K562 (cell line): ENCODE data around the gene SRL. TPM values are rescaled to one million over a fixed set of nuclear protein-coding genes. Genes with fewer than 3 reads are reported as not detected.

ENCODE experiments used
- polyA plus RNA-seq, 8 experiments: library from polyadenylated mRNA; depleted of rRNA in 4 of 8; stranded (reverse) in 5 of 8; unstranded in 3 of 8; fragments of >200 nt; fragmentation: Nextera tagmentation in 2 of 8; fragmentation: Illumina TruSeq in 1 of 8; extraction: Ambion mirVana in 2 of 8; extraction: Trizol in 1 of 8; gene quantifications; 2 replicates each; pipeline versions ENCODE4 v1.2.1 to v1.2.3, GENCODE V29; 2011 to 2014; ENCODE audit warnings: inconsistent platforms in 1 of 8, missing spikeins in 1 of 8
- total RNA-seq, 7 experiments: library from RNA; depleted of rRNA in 6 of 7; stranded (reverse); fragments of >200 nt in 6 of 7; fragmentation: Illumina TruSeq in 2 of 7; extraction: Trizol in 2 of 7; gene quantifications; 2 replicates each; pipeline versions ENCODE4 v1.2.1 to v1.2.3, GENCODE V29; 2011 to 2021; ENCODE audit warnings: low replicate concordance in 1 of 7
- TF ChIP-seq, protein P1 (sequence below), 2 experiments: fragments of 450-650 bp in 1 of 2; sonication (generic) in 1 of 2; formaldehyde crosslinking in 1 of 2; IDR thresholded peaks; 2 replicates each; pipeline versions ENCODE4 v1.7.1 to v1.9.0; 2016 to 2022; ENCODE audit warnings: inconsistent platforms in 1 of 2, mild to moderate bottlenecking in 1 of 2, missing genetic modification reagents in 1 of 2
- TF ChIP-seq, protein P2 (sequence below): fragments of 250-450 bp; sonication (Bioruptor Pico); IDR thresholded peaks from 2 replicates; pipeline ENCODE4 v1.6.1; 2021; ENCODE audit warnings: mild to moderate bottlenecking
- TF ChIP-seq, protein P3 (sequence below): fragments of 250-450 bp; sonication (Bioruptor Pico); IDR thresholded peaks from 2 replicates; pipeline ENCODE4 v1.4.0; 2020

SRL gene
- total and polyA plus RNA-seq, 9 of the 15 experiments (the other 6 are each of a cell fraction or from before 2014, with no cell fraction given), result 0.01 TPM; not detected in 8

DNA sequence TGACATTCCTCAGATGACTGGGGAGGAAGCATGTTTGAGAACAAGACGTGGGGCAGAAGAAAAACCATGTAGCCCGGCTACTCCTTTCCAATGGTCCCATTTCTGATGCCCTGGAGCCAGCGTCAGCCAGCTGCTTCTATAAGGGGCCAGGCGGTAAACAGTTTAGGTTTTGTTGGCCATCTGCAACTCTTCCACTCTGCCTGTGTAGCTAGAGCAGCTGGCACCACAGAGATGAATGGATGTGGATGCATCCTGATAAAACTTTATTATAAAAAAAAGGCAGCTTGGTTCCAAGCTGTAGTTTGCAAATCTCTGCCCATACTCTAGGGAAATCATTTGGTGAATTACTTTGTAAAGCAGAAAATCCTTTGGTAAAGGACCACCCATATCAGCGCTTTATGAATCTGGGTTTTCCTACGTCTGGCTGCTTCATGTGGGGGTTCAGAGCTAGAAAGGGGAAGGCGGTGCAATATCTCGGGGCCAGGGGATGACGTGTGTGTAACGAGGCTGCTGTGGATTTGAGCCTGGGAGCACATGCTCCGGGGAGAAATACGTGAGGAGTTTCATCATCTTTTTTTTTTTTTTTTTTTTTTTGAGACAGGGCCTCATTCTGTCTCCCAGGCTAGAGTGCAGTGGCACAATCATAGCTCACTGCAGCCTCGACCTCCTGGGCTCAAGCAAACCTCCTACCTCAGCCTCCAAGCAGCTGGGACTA is 3.4 kb upstream of the SRL start (continued):
- TF ChIP-seq, protein P1, sequence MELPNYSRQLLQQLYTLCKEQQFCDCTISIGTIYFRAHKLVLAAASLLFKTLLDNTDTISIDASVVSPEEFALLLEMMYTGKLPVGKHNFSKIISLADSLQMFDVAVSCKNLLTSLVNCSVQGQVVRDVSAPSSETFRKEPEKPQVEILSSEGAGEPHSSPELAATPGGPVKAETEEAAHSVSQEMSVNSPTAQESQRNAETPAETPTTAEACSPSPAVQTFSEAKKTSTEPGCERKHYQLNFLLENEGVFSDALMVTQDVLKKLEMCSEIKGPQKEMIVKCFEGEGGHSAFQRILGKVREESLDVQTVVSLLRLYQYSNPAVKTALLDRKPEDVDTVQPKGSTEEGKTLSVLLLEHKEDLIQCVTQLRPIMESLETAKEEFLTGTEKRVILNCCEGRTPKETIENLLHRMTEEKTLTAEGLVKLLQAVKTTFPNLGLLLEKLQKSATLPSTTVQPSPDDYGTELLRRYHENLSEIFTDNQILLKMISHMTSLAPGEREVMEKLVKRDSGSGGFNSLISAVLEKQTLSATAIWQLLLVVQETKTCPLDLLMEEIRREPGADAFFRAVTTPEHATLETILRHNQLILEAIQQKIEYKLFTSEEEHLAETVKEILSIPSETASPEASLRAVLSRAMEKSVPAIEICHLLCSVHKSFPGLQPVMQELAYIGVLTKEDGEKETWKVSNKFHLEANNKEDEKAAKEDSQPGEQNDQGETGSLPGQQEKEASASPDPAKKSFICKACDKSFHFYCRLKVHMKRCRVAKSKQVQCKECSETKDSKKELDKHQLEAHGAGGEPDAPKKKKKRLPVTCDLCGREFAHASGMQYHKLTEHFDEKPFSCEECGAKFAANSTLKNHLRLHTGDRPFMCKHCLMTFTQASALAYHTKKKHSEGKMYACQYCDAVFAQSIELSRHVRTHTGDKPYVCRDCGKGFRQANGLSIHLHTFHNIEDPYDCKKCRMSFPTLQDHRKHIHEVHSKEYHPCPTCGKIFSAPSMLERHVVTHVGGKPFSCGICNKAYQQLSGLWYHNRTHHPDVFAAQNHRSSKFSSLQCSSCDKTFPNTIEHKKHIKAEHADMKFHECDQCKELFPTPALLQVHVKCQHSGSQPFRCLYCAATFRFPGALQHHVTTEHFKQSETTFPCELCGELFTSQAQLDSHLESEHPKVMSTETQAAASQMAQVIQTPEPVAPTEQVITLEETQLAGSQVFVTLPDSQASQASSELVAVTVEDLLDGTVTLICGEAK (IDR thresholded peaks at IDR 0.05), result 0 out of 2 replicates have a peak, but pooled peaks have one; percentile 40
- TF ChIP-seq, protein P1 (CRISPR knock-in tag; IDR thresholded peaks at IDR 0.05), result peak; percentile 67; the same call in 1 of the 2 replicates
- TF ChIP-seq, protein P2, sequence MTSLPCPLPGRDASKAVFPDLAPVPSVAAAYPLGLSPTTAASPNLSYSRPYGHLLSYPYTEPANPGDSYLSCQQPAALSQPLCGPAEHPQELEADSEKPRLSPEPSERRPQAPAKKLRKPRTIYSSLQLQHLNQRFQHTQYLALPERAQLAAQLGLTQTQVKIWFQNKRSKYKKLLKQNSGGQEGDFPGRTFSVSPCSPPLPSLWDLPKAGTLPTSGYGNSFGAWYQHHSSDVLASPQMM (CRISPR knock-in tag), result no peak
- TF ChIP-seq, protein P3, sequence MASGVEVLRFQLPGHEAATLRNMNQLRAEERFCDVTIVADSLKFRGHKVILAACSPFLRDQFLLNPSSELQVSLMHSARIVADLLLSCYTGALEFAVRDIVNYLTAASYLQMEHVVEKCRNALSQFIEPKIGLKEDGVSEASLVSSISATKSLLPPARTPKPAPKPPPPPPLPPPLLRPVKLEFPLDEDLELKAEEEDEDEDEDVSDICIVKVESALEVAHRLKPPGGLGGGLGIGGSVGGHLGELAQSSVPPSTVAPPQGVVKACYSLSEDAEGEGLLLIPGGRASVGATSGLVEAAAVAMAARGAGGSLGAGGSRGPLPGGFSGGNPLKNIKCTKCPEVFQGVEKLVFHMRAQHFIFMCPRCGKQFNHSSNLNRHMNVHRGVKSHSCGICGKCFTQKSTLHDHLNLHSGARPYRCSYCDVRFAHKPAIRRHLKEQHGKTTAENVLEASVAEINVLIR (CRISPR knock-in tag), result no peak
